ENCODE measurements around the gene MAB21L4.

DNA sequence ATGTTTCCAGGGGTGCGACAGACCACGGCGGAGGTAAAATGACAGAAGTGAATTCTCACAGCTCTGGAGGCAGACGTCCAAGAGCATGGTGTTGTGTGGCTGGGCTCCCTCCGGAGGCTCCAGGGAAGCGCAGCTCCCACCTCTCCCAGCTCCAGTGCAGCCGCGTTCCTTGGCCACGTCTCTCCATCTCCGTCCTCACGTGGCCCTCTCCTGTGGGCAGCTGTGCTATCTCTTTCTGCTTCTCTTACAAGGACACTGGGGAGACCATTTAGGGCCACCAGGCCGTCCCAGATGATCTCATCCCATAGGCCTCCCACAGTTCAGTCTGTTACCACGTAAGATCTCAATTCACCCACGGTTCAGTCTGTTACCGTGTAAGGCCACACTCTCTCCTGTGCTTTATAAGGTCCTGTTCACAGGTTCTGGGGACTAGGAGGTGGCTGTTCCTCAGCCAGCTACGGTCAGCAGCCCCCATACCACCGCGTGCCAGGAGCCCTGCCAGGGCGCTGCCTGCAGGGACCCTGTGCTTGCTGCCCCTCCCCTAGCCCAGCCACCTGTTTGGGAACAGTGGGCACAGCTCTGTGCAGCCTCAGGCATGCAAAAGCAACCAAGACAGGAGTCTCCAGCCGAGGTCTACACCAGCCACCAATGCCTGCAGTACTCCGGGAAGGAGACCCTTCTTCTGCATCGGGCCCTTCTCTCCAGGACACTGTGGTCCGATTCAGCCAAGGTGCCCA lies 2.9 kb upstream of the MAB21L4 start:
- no peak for TF ChIP-seq CTCF (IDR thresholded peaks at IDR 0.05)
- TF ChIP-seq POLR2A (IDR thresholded peaks at IDR 0.05): no peak

Data from sigmoid colon (tissue), 3 donors.